ENCODE results near the gene NTM. TPM values are rescaled to one million over a fixed set of nuclear protein-coding genes. Genes with fewer than 3 reads are reported as not detected.
A peak's percentile ranks its signal among the peaks of the same experiment; 100 is the strongest.

NTM gene
- total and polyA plus RNA-seq, 2 donors from 2014 or later: 0.92 to 10.3 TPM

- Histone ChIP-seq H3K27me3 (ENCODE audit: control insufficient read depth, insufficient read depth, low read length) (no peaks in the 10 kb centered on the region), H3K4me1 (ENCODE audit: control insufficient read depth in 2 of 3, insufficient read depth in 2 of 3, low read depth in 1 of 3, low read length in 3 of 3) (no peaks in the 10 kb centered on the region), H3K36me3 (ENCODE audit: control insufficient read depth in 2 of 3, insufficient read depth in 3 of 3, low read length in 3 of 3) (no peaks in the 10 kb centered on the region), H3K27ac (ENCODE audit: low read depth in 2 of 2, low read length in 2 of 2) (no peak overlapping the region), H3K9ac (ENCODE audit: low read length in 3 of 3) (no peak overlapping the region), H3K9me3 (ENCODE audit: control insufficient read depth in 2 of 3, insufficient read depth in 1 of 3, low read length in 3 of 3) (no peaks in the 10 kb centered on the region), H3K4me3 (ENCODE audit: low read length in 3 of 3) (no peak overlapping the region)
- intact Hi-C loops (cut with DNase I): no loop called here
- TF ChIP-seq CTCF (IDR thresholded peaks at IDR 0.05; ENCODE audit: borderline replicate concordance, extremely low read depth, insufficient read depth): no peak
- DNase-seq (no peak), FAIRE-seq (no peak)
Measured at GRCh38 chr11:132026746-132027145, 656.3 kb downstream of the NTM start.

- no peaks in the 10 kb centered on the region for H3K36me3 ChIP-seq (ENCODE audit: control insufficient read depth in 2 of 3, insufficient read depth in 3 of 3, low read length in 3 of 3)
- no peak overlapping the region for H3K27ac ChIP-seq (ENCODE audit: low read depth in 2 of 2, low read length in 2 of 2)
- TF ChIP-seq CTCF (IDR thresholded peaks at IDR 0.05; ENCODE audit: borderline replicate concordance, extremely low read depth, insufficient read depth): peak; percentile 42
- intact Hi-C loops (cut with DNase I): no loop called here
- H3K4me3 ChIP-seq (ENCODE audit: low read length in 3 of 3): no peak overlapping the region
- no peak overlapping the region for H3K9ac ChIP-seq (ENCODE audit: low read length in 3 of 3)
- no peak for FAIRE-seq
- H3K9me3 ChIP-seq (ENCODE audit: control insufficient read depth in 2 of 3, insufficient read depth in 1 of 3, low read length in 3 of 3): no peaks in the 10 kb centered on the region
- peak in 2 of 5 donors; percentile 68 to 79 for DNase-seq
- no peaks in the 10 kb centered on the region for H3K4me1 ChIP-seq (ENCODE audit: control insufficient read depth in 2 of 3, insufficient read depth in 2 of 3, low read depth in 1 of 3, low read length in 3 of 3)
- H3K27me3 ChIP-seq (ENCODE audit: control insufficient read depth, insufficient read depth, low read length): no peaks in the 10 kb centered on the region
Measured at GRCh38 chr11:132028380-132029240, 658.2 kb downstream of the NTM start.

GRCh38 chr11:132030896-132031295, 660.5 kb downstream of the NTM start:
- no peak for FAIRE-seq
- no peaks in the 10 kb centered on the region for H3K4me1 ChIP-seq (ENCODE audit: control insufficient read depth in 2 of 3, insufficient read depth in 2 of 3, low read depth in 1 of 3, low read length in 3 of 3)
- H3K36me3 ChIP-seq (ENCODE audit: control insufficient read depth in 2 of 3, insufficient read depth in 3 of 3, low read length in 3 of 3): no peaks in the 10 kb centered on the region
- no peak overlapping the region for H3K27ac ChIP-seq (ENCODE audit: low read depth in 2 of 2, low read length in 2 of 2)
- DNase-seq: no peak
- no peaks in the 10 kb centered on the region for H3K9me3 ChIP-seq (ENCODE audit: control insufficient read depth in 2 of 3, insufficient read depth in 1 of 3, low read length in 3 of 3)
- no peak overlapping the region for H3K9ac ChIP-seq (ENCODE audit: low read length in 3 of 3)
- no peak overlapping the region for H3K4me3 ChIP-seq (ENCODE audit: low read length in 3 of 3)
- no peaks in the 10 kb centered on the region for H3K27me3 ChIP-seq (ENCODE audit: control insufficient read depth, insufficient read depth, low read length)
- TF ChIP-seq CTCF (IDR thresholded peaks at IDR 0.05; ENCODE audit: borderline replicate concordance, extremely low read depth, insufficient read depth): no peak
- intact Hi-C loops (cut with DNase I): no loop called here
